IMR-90 (cell line): ENCODE results near the gene AEN. TPM values are rescaled to one million over a fixed set of nuclear protein-coding genes. Genes with fewer than 3 reads are reported as not detected.

Experiments
- ATAC-seq: fragments of 200-7000 bp; cut with Tn5 transposase; 2 replicates; pipeline ENCODE4 v1.9.1; 2020; ENCODE audit warnings: low read depth, mild to moderate bottlenecking, moderate library complexity
- BruUV-seq: library from RNA; stranded (reverse); fragments of 400-500 nt; replicated peaks from 2 replicates; lab custom pipeline; 2021; lab: Mats Ljungman, UMichigan
- CTCF ChIA-PET: fragments of 300-600 bp; formaldehyde crosslinking; extraction: SDS; loops from one replicate; lab custom pipeline; 2021; ENCODE audit warnings: antibody characterized with exemption; lab: Yijun Ruan, JAX
- POLR2A ChIA-PET: fragments of 300-600 bp; sonication (Branson Sonifier 250); formaldehyde crosslinking; loops from one replicate; lab custom pipeline; 2022; ENCODE audit warnings: antibody characterized with exemption; ENCODE audit not compliant: unreplicated experiment; lab: Charles Lee
- DNase-seq: peaks from one replicate; pipeline ENCODE4 v3.0.0; 2013
- H2AFZ ChIP-seq: replicated peaks from 2 replicates; pipeline ENCODE3; 2013; ENCODE audit warnings: low read length, mild to moderate bottlenecking; ENCODE audit not compliant: poor library complexity
- H2AK5ac ChIP-seq: 2 replicates; pipeline ENCODE4 v1.6.1; 2013; ENCODE audit warnings: low read depth, low read length, inconsistent platforms
- H2AK9ac ChIP-seq: replicated peaks from 2 replicates; pipeline ENCODE3; 2013; ENCODE audit warnings: mild to moderate bottlenecking, low read depth, low read length, moderate library complexity; ENCODE audit not compliant: poor library complexity
- H2BK120ac ChIP-seq: 2 replicates; pipeline ENCODE4 v1.6.1; 2013; ENCODE audit warnings: low read depth, low read length, inconsistent platforms
- H2BK15ac ChIP-seq: 3 replicates; pipeline ENCODE4 v1.6.1; 2013; ENCODE audit warnings: low read depth, low read length, inconsistent platforms
- H2BK20ac ChIP-seq: 2 replicates; pipeline ENCODE4 v1.6.1; 2013; ENCODE audit warnings: low read depth, mild to moderate bottlenecking, inconsistent platforms, low read length, moderate library complexity
- H2BK5ac ChIP-seq: 2 replicates; pipeline ENCODE4 v1.6.1; 2013; ENCODE audit warnings: mild to moderate bottlenecking, low read depth, low read length, inconsistent platforms; ENCODE audit not compliant: poor library complexity, severe bottlenecking
- H3K14ac ChIP-seq: replicated peaks from 2 replicates; pipeline ENCODE4 v1.6.1; 2013; ENCODE audit warnings: low read depth, low read length, inconsistent platforms
- H3K18ac ChIP-seq: 2 replicates; pipeline ENCODE4 v1.6.1; 2013; ENCODE audit warnings: low read depth, low read length, control low read depth
- H3K23ac ChIP-seq: 2 replicates; pipeline ENCODE4 v1.6.1; 2013; ENCODE audit warnings: low read depth, low read length, inconsistent platforms
- H3K27ac ChIP-seq: 2 replicates; pipeline ENCODE4 v1.5.1; 2013; ENCODE audit warnings: mild to moderate bottlenecking, control low read depth, low read length; ENCODE audit not compliant: insufficient read depth
- H3K27me3 ChIP-seq: 2 replicates; pipeline ENCODE4 v1.6.1; 2013; ENCODE audit warnings: low read length; ENCODE audit not compliant: control insufficient read depth, insufficient read depth
- H3K36me3 ChIP-seq: 2 replicates; pipeline ENCODE4 v1.6.1; 2013; ENCODE audit warnings: low read length, mixed read lengths; ENCODE audit not compliant: control insufficient read depth, insufficient read depth
- H3K4ac ChIP-seq: 2 replicates; pipeline ENCODE4 v1.6.1; 2013; ENCODE audit warnings: low read depth, low read length, inconsistent platforms
- H3K4me1 ChIP-seq: 2 replicates; pipeline ENCODE4 v1.6.1; 2013; ENCODE audit warnings: low read length, mixed read lengths; ENCODE audit not compliant: control insufficient read depth, insufficient read depth
- H3K4me2 ChIP-seq: 2 replicates; pipeline ENCODE4 v1.6.1; 2013; ENCODE audit warnings: low read depth, mild to moderate bottlenecking, control low read depth, low read length, moderate library complexity
- H3K4me3 ChIP-seq: 2 replicates; pipeline ENCODE4 v1.5.1; 2013; ENCODE audit warnings: low read depth, mild to moderate bottlenecking, control low read depth, low read length, moderate library complexity; ENCODE audit not compliant: insufficient read depth
- H3K56ac ChIP-seq: 2 replicates; pipeline ENCODE4 v1.6.1; 2013; ENCODE audit warnings: low read length, inconsistent platforms; ENCODE audit not compliant: insufficient read depth; ENCODE audit errors: extremely low read depth
- H3K79me1 ChIP-seq, 2 experiments: 2 replicates each; pipeline ENCODE4 v1.6.1; 2013; ENCODE audit warnings: low read length in 2 of 2, inconsistent platforms in 1 of 2, low read depth in 1 of 2
- H3K9ac ChIP-seq: 2 replicates; pipeline ENCODE4 v1.6.1; 2013; ENCODE audit warnings: low read depth, low read length, control low read depth
- H3K9me1 ChIP-seq: 2 replicates; pipeline ENCODE4 v1.6.1; 2013; ENCODE audit warnings: low read length, inconsistent platforms; ENCODE audit not compliant: insufficient read depth
- H3K9me3 ChIP-seq: 2 replicates; pipeline ENCODE4 v1.6.1; 2013; ENCODE audit warnings: low read length; ENCODE audit not compliant: control insufficient read depth, insufficient read depth
- H4K20me1 ChIP-seq: 2 replicates; pipeline ENCODE4 v1.6.1; 2013; ENCODE audit warnings: low read length, inconsistent platforms; ENCODE audit not compliant: insufficient read depth
- H4K5ac ChIP-seq: 2 replicates; pipeline ENCODE4 v1.6.1; 2013; ENCODE audit warnings: mild to moderate bottlenecking, low read depth, low read length, control low read depth
- H4K8ac ChIP-seq, 2 experiments: 2 replicates each; pipeline ENCODE4 v1.6.1; 2013; ENCODE audit warnings: low read depth in 2 of 2, low read length in 2 of 2, control low read depth in 1 of 2, inconsistent platforms in 1 of 2
- H4K91ac ChIP-seq: 2 replicates; pipeline ENCODE4 v1.6.1; 2013; ENCODE audit warnings: low read depth, low read length, inconsistent platforms; ENCODE audit not compliant: insufficient read depth
- BHLHE40 ChIP-seq: fragments of 150-350 bp; IDR thresholded peaks from 2 replicates; pipeline ENCODE4 v1.6.1; 2016; ENCODE audit warnings: mild to moderate bottlenecking, low read depth, low read length
- CHD1 ChIP-seq: IDR thresholded peaks from 2 replicates; pipeline ENCODE4 v1.6.1; 2012; ENCODE audit warnings: low read depth, low read length, improper control_type of control experiment
- NFE2L2 ChIP-seq: fragments of 150-350 bp; IDR thresholded peaks from 2 replicates; pipeline ENCODE4 v1.6.1; 2016; ENCODE audit warnings: low read depth, mild to moderate bottlenecking, low read length
- RCOR1 ChIP-seq: IDR thresholded peaks from 2 replicates; pipeline ENCODE4 v1.6.1; 2012; ENCODE audit warnings: mild to moderate bottlenecking, low read length, improper control_type of control experiment; ENCODE audit not compliant: insufficient replicate concordance
- RFX5 ChIP-seq: IDR thresholded peaks from 2 replicates; pipeline ENCODE4 v1.8.0; 2012; ENCODE audit warnings: low read depth, mild to moderate bottlenecking, low read length, moderate library complexity
- SMC3 ChIP-seq: fragments of 150-350 bp; IDR thresholded peaks from 2 replicates; pipeline ENCODE4 v1.6.1; 2016; ENCODE audit warnings: low read depth, mild to moderate bottlenecking, antibody characterized with exemption, low read length, moderate library complexity
- WGBS, 2 experiments: methylation state at CpG; one replicate each; pipeline versions ENCODE4 v1.1.5 to v1.1.7; 2013; ENCODE audit warnings: missing lambda C conversion rate in 2 of 2; ENCODE audit not compliant: insufficient read length in 1 of 2; ENCODE audit errors: extremely low coverage in 2 of 2; 5-methylcytosine and 5-hydroxymethylcytosine counted together
- dilution Hi-C: fragments of 300-500 bp; cut with HindIII; formaldehyde crosslinking; loops from one replicate; pipeline ENCODE4 v1.14.3; 2018; ENCODE audit warnings: low sequenced_read_pairs; ENCODE audit not compliant: unreplicated experiment
- in situ Hi-C: fragments of 300-500 bp; cut with MboI; formaldehyde crosslinking; loops from 3 replicates; pipeline ENCODE4 v1.14.3; 2019; ENCODE audit warnings: low sequenced_read_pairs, inconsistent platforms, mixed read lengths
- intact Hi-C: fragments of 100-400 bp; cut with micrococcal nuclease; formaldehyde crosslinking; loops from 2 replicates; pipeline ENCODE4 v1.10.0; 2022
- polyA plus RNA-seq, 3 experiments: library from polyadenylated mRNA; depleted of rRNA; stranded (reverse); fragments of >200 nt; gene quantifications; 2 replicates each; pipeline ENCODE4 v1.2.3, GENCODE V29; 2012; ENCODE audit warnings: low replicate concordance in 1 of 3
- total RNA-seq: library from RNA; depleted of rRNA; stranded (reverse); fragments of >200 nt; gene quantifications from 2 replicates; pipeline ENCODE4 v1.2.3, GENCODE V29; 2012
- TF ChIP-seq, protein P1 (sequence below): fragments of 150-350 bp; IDR thresholded peaks from 2 replicates; pipeline ENCODE4 v1.6.1; 2016; ENCODE audit warnings: low read depth, mild to moderate bottlenecking, low read length, moderate library complexity, borderline replicate concordance
- TF ChIP-seq, protein P2 (sequence below): conservative IDR thresholded peaks from 2 replicates; pipeline ENCODE4 v1.5.1; 2012; ENCODE audit warnings: mild to moderate bottlenecking, low read depth, low read length, improper control_type of control experiment

The AEN gene
- total and polyA plus RNA-seq, 2 of the 4 experiments (the other 2 are of a cell fraction): 48.6 to 85.5 TPM

DNA sequence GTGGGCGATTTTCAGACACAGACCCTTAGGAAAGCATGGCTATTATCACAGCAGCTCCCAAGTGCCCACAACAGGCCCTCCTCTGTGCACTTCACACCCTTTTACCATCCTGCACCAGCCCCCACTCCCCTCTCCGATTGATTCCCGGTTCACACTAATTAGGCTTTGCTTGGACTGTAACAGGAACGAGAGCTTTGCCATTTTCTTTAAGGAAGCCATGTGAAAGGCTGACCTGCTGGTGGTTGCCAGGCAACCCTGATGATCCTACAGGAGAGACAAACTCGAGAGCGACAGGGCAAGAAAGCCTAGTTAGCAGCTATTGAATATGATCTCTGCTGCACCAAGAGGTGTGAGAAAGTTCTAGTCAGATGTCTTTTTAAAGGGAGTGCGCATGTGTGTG, 46.5 kb upstream of the AEN start:
- no peak overlapping the region for H3K4me2 ChIP-seq
- H2BK20ac ChIP-seq: no peak overlapping the region
- no peak overlapping the region for H3K14ac ChIP-seq
- no peaks in the 10 kb centered on the region for H3K79me1 ChIP-seq
- H3K27ac ChIP-seq: no peak overlapping the region
- H3K4ac ChIP-seq: no peak overlapping the region
- no peak overlapping the region for H2AK5ac ChIP-seq
- H2AK9ac ChIP-seq: no peak overlapping the region
- H2BK15ac ChIP-seq: no peak overlapping the region
- H3K4me3 ChIP-seq: no peak overlapping the region
- WGBS, 2 experiments: 15% methylated on average over 5 of the region's 7 CpGs; no CpG with 5 or more reads in 1 of the 2 experiments
- no peak overlapping the region for H3K23ac ChIP-seq
- H3K9me1 ChIP-seq: no peaks in the 10 kb centered on the region
- no TSS peak for BruUV-seq
- ChIA-PET CTCF (no interaction called here), POLR2A (no interaction called here)
- ATAC-seq (no peak), DNase-seq (no peak)
- intact Hi-C loops: no loop called here
- no peak overlapping the region for H2BK5ac ChIP-seq
- H3K18ac ChIP-seq: no peak overlapping the region
- H3K27me3 ChIP-seq: peaks cover 9% of the 10 kb centered on the region
- no peak overlapping the region for H3K56ac ChIP-seq
- no peak overlapping the region for H2AFZ ChIP-seq
- H4K91ac ChIP-seq: no peak overlapping the region
- no peak overlapping the region for H2BK120ac ChIP-seq
- TF ChIP-seq RCOR1 (no peak), CHD1 (no peak), SMC3 (no peak), RFX5 (no peak), BHLHE40 (no peak), NFE2L2 (no peak)
- TF ChIP-seq, protein P1, sequence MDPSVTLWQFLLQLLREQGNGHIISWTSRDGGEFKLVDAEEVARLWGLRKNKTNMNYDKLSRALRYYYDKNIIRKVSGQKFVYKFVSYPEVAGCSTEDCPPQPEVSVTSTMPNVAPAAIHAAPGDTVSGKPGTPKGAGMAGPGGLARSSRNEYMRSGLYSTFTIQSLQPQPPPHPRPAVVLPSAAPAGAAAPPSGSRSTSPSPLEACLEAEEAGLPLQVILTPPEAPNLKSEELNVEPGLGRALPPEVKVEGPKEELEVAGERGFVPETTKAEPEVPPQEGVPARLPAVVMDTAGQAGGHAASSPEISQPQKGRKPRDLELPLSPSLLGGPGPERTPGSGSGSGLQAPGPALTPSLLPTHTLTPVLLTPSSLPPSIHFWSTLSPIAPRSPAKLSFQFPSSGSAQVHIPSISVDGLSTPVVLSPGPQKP: no peak
- TF ChIP-seq, protein P2, sequence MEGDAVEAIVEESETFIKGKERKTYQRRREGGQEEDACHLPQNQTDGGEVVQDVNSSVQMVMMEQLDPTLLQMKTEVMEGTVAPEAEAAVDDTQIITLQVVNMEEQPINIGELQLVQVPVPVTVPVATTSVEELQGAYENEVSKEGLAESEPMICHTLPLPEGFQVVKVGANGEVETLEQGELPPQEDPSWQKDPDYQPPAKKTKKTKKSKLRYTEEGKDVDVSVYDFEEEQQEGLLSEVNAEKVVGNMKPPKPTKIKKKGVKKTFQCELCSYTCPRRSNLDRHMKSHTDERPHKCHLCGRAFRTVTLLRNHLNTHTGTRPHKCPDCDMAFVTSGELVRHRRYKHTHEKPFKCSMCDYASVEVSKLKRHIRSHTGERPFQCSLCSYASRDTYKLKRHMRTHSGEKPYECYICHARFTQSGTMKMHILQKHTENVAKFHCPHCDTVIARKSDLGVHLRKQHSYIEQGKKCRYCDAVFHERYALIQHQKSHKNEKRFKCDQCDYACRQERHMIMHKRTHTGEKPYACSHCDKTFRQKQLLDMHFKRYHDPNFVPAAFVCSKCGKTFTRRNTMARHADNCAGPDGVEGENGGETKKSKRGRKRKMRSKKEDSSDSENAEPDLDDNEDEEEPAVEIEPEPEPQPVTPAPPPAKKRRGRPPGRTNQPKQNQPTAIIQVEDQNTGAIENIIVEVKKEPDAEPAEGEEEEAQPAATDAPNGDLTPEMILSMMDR: no peak
- in situ Hi-C loops: no loop called here
- H4K8ac ChIP-seq: no peak overlapping the region
- H4K5ac ChIP-seq: no peak overlapping the region
- no peaks in the 10 kb centered on the region for H4K20me1 ChIP-seq
- no peaks in the 10 kb centered on the region for H3K9me3 ChIP-seq
- H3K36me3 ChIP-seq: no peaks in the 10 kb centered on the region
- H3K9ac ChIP-seq: no peak overlapping the region
- no peaks in the 10 kb centered on the region for H3K4me1 ChIP-seq
- dilution Hi-C loops: no loop called here
